Activated CD8-positive, alpha-beta memory T cell treated with anti-CD3 and anti-CD28 coated beads for 1 hour (primary cell): Measurements from ENCODE around the gene RAB12.

Experiments
- DNase-seq, 2 donors: peaks; one replicate each; pipeline ENCODE4 v3.0.0-alpha.2; 2020; ENCODE audit warnings: low read depth in 1 of 2; ENCODE audit errors: extremely low read depth in 1 of 2

RAB12 gene

GRCh38 chr18:8681196-8681595 lies 72.0 kb downstream of the RAB12 start:
- DNase-seq, result no peak

- DNase-seq, result no peak
These were observed 75.3 kb downstream of the RAB12 start for GRCh38 chr18:8684577-8684976.

GRCh38 chr18:8685141-8685913 lies 76.1 kb downstream of the RAB12 start:
- no peak for DNase-seq

GRCh38 chr18:8685914-8686216 lies 76.6 kb downstream of the RAB12 start:
- DNase-seq, result no peak

- DNase-seq, result no peak
These were observed 77.4 kb downstream of the RAB12 start for GRCh38 chr18:8686611-8687010.

GRCh38 chr18:8688216-8688800 lies 79.1 kb downstream of the RAB12 start:
- DNase-seq, result no peak

- no peak for DNase-seq
These were observed 79.6 kb downstream of the RAB12 start for GRCh38 chr18:8688816-8689215.
